Measurements from ENCODE around the gene SLC15A3.

The SLC15A3 gene

DNA sequence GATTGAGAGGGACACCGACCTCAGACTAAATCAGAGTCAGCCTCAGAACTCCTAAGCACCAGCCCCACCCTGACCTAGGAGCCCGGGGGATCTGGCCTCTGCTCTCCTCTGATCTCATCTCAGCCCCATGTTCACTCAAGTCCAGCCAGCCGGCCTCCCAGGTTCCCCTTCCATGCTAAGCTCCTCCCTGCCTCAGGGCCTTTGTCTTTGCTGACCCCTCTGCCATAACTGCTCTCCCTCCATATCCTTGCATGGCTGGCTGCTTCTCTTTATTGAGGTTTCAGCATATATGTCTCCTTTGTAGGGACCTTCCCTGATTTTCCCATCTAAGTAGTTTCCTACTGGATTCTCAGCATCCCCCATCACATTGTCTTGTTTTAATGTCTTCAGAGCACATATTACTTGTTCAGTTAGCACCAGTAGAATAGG is 780 bp upstream of the SLC15A3 start:
- TF ChIP-seq, protein P1, sequence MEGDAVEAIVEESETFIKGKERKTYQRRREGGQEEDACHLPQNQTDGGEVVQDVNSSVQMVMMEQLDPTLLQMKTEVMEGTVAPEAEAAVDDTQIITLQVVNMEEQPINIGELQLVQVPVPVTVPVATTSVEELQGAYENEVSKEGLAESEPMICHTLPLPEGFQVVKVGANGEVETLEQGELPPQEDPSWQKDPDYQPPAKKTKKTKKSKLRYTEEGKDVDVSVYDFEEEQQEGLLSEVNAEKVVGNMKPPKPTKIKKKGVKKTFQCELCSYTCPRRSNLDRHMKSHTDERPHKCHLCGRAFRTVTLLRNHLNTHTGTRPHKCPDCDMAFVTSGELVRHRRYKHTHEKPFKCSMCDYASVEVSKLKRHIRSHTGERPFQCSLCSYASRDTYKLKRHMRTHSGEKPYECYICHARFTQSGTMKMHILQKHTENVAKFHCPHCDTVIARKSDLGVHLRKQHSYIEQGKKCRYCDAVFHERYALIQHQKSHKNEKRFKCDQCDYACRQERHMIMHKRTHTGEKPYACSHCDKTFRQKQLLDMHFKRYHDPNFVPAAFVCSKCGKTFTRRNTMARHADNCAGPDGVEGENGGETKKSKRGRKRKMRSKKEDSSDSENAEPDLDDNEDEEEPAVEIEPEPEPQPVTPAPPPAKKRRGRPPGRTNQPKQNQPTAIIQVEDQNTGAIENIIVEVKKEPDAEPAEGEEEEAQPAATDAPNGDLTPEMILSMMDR (IDR thresholded peaks at IDR 0.05; ENCODE audit: low read depth, low read length, poor library complexity, severe bottlenecking): no peak
- no peak for TF ChIP-seq EZH2phosphoT487 (IDR thresholded peaks at IDR 0.05; ENCODE audit: borderline replicate concordance, low read length)
- peaks cover 16% of the 10 kb centered on the region for H3K36me3 ChIP-seq (ENCODE audit: control insufficient read depth, low read length)
- H3K4me3 ChIP-seq (ENCODE audit: low read length): peak overlapping the region; percentile 97
- H3F3A ChIP-seq (ENCODE audit: control insufficient read depth, insufficient read depth): peaks cover 6% of the 10 kb centered on the region; the same call in 1 of the 2 replicates
- H3K9me3 ChIP-seq (ENCODE audit: control insufficient read depth, insufficient read depth, low read length): no peaks in the 10 kb centered on the region
- peaks cover 41% of the 10 kb centered on the region for H3K79me2 ChIP-seq (ENCODE audit: control insufficient read depth, low read length)
- peaks cover 59% of the 10 kb centered on the region for H3K4me1 ChIP-seq (ENCODE audit: control insufficient read depth, low read length)
- no peaks in the 10 kb centered on the region for H4K20me1 ChIP-seq (ENCODE audit: control insufficient read depth, insufficient read depth, low read depth, low read length)
- no peaks in the 10 kb centered on the region for H3K27me3 ChIP-seq (ENCODE audit: control insufficient read depth, low read length)
- peak overlapping the region; percentile 99 for H3K4me2 ChIP-seq (ENCODE audit: low read length)
- no peaks in the 10 kb centered on the region for H3K9me2 ChIP-seq (replicated peaks; ENCODE audit: control insufficient read depth, low read length)
- H3K27ac ChIP-seq (ENCODE audit: low read depth, low read length): peak overlapping the region; percentile 91

DNA sequence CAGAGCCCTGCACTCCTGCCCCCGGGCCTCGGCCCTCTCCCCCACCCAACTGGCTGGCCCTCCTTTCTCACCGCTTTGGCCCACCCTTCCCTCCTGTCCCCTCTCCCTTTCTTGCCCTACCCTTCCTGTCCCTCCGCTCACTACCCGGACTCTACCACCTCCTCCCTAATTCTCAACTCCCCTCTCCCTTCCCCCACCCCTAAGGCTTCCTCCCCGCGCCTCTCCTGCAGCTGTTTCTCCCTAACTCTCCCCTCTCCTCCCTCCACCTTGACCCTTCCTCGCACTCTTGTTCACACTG is 421 bp downstream of the SLC15A3 start:
- Histone ChIP-seq H3K4me3 (ENCODE audit: low read length) (peak overlapping the region; percentile 97), H3K27ac (ENCODE audit: low read depth, low read length) (peak overlapping the region; percentile 91), H3K9me3 (ENCODE audit: control insufficient read depth, insufficient read depth, low read length) (no peaks in the 10 kb centered on the region), H3K79me2 (ENCODE audit: control insufficient read depth, low read length) (peaks cover 50% of the 10 kb centered on the region), H4K20me1 (ENCODE audit: control insufficient read depth, insufficient read depth, low read depth, low read length) (no peaks in the 10 kb centered on the region), H3K36me3 (ENCODE audit: control insufficient read depth, low read length) (peaks cover 25% of the 10 kb centered on the region), H3F3A (ENCODE audit: control insufficient read depth, insufficient read depth) (peaks cover 6% of the 10 kb centered on the region; the same call in 1 of the 2 replicates), H3K9me2 (replicated peaks; ENCODE audit: control insufficient read depth, low read length) (no peaks in the 10 kb centered on the region), H3K4me1 (ENCODE audit: control insufficient read depth, low read length) (peaks cover 59% of the 10 kb centered on the region), H3K27me3 (ENCODE audit: control insufficient read depth, low read length) (no peaks in the 10 kb centered on the region), H3K4me2 (ENCODE audit: low read length) (peak overlapping the region; percentile 99)
- no peak for TF ChIP-seq EZH2phosphoT487 (IDR thresholded peaks at IDR 0.05; ENCODE audit: borderline replicate concordance, low read length)
- TF ChIP-seq, protein P1 (IDR thresholded peaks at IDR 0.05; ENCODE audit: low read depth, low read length, poor library complexity, severe bottlenecking): no peak

DNA sequence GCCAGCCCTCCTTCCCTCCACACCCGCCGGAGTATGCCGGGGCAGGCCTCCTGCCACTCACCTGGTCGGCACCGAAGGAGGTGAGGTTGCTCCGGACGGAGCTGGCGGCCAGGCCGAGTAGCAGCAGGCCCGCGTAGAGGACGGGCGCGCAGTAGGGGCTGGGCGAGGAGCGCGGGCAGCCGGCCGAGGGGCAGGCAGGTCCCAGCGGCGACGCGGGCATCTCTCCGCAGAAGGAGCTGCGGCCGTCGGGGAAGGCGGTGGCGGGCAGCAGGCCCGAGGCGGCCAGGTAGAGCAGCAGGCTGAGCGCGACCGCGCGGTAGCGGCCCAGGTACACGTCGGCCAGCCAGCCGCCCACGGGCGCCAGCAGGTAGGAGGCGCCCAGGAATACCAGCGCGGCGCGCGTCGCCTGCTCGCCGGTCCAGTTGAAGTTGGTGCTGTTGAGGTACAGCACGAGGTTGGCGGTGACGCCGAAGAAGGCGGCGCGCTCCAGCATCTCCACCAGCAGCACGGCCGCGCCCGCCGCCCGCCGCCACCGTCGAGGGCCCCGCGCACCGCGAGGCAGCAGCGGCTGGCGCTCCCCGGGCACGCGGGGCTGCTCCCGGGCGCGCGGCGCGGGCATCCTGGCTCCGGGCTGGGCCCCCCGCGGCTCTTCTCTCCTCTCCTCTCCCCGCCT is 907 bp downstream of the SLC15A3 start:
- H3K9me3 ChIP-seq (ENCODE audit: control insufficient read depth, insufficient read depth, low read length): no peaks in the 10 kb centered on the region
- peaks cover 6% of the 10 kb centered on the region; the same call in 1 of the 2 replicates for H3F3A ChIP-seq (ENCODE audit: control insufficient read depth, insufficient read depth)
- no peaks in the 10 kb centered on the region for H3K27me3 ChIP-seq (ENCODE audit: control insufficient read depth, low read length)
- H3K9me2 ChIP-seq (replicated peaks; ENCODE audit: control insufficient read depth, low read length): no peaks in the 10 kb centered on the region
- H4K20me1 ChIP-seq (ENCODE audit: control insufficient read depth, insufficient read depth, low read depth, low read length): no peaks in the 10 kb centered on the region
- H3K27ac ChIP-seq (ENCODE audit: low read depth, low read length): peak overlapping the region; percentile 91
- H3K4me2 ChIP-seq (ENCODE audit: low read length): peak overlapping the region; percentile 99
- H3K4me3 ChIP-seq (ENCODE audit: low read length): peak overlapping the region; percentile 97
- peaks cover 54% of the 10 kb centered on the region for H3K79me2 ChIP-seq (ENCODE audit: control insufficient read depth, low read length)
- TF ChIP-seq EZH2phosphoT487 (IDR thresholded peaks at IDR 0.05; ENCODE audit: borderline replicate concordance, low read length): no peak
- TF ChIP-seq, protein P1 (IDR thresholded peaks at IDR 0.05; ENCODE audit: low read depth, low read length, poor library complexity, severe bottlenecking): no peak
- H3K4me1 ChIP-seq (ENCODE audit: control insufficient read depth, low read length): peaks cover 59% of the 10 kb centered on the region
- H3K36me3 ChIP-seq (ENCODE audit: control insufficient read depth, low read length): peaks cover 30% of the 10 kb centered on the region

All from DOHH2 (cell line).